NCI-H187 treated with DMSO at 0.1 percent for 48 hours (cell line): ENCODE results near the gene TSEN54.

ENCODE experiments used
- DNase-seq: peaks from one replicate; lab custom pipeline; 2025; lab: John Stamatoyannopoulos, UW

Gene TSEN54

DNA sequence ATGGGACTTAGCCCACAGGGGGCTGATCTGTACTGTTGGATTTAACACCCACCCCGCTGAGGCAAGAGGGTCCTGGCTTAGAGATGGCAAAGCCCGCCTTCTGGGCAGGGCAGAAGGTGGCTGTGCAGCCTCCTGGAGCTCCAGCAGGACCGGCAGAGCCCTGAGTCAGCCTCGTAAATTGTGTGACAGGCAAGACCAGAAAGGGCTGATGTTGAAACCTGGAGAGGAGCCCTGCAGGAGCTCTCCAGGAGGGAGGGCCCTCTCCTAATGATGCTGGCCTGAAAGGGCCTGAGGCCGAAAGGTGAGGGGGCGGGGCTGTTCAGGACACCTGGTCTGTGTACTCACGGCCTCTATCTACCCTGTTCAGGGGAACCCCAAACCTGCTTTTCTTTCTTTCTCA is 48.7 kb downstream of the TSEN54 start:
- no peak for DNase-seq

GRCh38 chr17:75565618-75566017 is 49.3 kb downstream of the TSEN54 start:
- no peak for DNase-seq

DNA sequence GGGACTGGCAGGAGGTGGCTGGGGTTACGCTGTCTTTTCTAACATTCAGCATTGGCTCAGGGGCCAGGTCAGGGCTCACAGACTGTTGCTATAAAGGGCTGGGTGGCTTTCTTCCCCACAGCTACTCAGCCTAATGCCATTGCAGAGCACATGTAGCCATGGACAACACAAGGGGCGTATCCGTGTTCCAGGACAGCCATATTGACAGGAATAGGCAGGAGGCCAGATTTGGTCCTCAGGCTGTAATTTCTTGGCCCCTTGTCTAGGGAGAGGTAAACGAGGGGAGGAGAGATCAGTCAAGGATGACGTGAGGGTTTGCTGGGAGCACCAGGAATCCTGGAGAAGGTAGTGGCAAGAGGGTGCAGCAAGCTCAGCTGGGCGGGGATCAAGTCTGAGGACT is 50.1 kb downstream of the TSEN54 start:
- DNase-seq = no peak

- DNase-seq = no peak
These were observed 50.5 kb downstream of the TSEN54 start for GRCh38 chr17:75566834-75567233.

DNA sequence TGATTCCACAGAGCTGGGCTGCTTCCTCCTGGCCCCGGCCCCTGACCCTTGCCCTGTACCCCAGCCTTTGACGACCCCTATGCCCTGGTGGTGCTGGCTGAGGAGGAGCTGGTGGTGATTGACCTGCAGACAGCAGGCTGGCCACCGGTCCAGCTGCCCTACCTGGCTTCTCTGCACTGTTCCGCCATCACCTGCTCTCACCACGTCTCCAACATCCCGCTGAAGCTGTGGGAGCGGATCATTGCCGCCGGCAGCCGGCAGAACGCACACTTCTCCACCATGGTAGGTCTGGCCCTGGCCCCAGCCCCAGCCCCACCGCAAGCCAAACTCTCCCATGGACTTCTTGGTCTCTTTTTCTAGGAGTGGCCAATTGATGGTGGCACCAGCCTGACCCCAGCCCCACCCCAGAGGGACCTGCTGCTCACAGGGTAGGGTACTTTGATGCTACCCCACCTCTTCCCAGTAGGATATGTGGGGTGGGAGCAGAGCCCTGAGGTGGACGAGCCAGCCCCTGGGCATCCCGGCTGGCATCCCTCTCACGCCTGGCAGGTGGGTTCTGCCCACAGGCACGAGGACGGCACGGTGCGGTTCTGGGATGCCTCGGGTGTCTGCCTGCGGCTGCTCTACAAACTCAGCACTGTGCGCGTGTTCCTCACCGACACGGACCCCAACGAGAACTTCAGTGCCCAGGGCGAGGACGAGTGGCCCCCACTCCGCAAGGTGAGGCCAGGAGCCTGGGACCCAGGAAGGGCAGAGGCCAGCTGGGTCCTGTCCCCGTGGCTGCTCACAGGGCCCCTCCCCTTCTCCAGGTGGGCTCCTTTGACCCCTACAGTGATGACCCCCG is 52.3 kb downstream of the TSEN54 start:
- DNase-seq = no peak

DNA sequence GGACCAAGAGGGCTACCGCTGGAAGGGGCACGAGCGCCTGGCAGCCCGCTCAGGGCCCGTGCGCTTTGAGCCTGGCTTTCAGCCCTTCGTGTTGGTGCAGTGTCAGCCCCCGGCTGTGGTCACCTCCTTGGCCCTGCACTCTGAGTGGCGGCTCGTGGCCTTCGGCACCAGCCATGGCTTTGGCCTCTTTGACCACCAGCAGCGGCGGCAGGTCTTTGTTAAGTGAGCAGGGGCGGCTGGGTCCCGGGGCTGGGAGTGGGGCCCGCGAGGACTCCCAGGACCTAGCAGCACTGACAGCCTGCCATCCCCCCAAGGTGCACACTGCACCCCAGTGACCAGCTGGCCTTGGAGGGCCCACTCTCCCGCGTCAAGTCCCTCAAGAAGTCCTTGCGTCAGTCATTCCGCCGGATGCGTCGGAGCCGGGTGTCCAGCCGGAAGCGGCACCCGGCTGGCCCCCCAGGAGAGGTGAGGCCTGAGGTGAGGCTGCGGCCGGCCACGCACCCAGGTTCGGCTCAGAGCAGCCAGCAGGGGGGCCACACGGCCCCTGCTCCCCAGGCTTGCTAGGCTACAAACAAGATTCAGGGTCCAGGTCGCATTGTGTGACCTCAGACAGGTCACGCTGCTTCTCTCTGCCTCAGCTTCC is 53.8 kb downstream of the TSEN54 start:
- no peak for DNase-seq

DNA sequence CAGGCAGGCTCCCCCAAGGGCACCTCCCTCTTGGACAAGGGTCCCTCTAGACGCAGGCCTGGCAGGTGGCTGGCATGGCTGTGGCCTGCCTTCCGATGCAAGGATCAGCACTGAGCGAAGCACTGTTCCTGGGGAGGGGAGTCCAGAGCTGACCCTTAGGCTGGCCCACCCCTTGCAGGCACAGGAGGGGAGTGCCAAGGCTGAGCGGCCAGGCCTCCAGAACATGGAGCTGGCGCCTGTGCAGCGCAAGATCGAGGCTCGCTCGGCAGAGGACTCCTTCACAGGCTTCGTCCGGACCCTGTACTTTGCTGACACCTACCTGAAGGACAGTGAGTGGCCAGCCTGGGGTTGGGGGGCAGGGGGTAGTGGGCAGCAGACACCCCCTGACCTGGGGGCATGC is 54.4 kb downstream of the TSEN54 start:
- no peak for DNase-seq

DNA sequence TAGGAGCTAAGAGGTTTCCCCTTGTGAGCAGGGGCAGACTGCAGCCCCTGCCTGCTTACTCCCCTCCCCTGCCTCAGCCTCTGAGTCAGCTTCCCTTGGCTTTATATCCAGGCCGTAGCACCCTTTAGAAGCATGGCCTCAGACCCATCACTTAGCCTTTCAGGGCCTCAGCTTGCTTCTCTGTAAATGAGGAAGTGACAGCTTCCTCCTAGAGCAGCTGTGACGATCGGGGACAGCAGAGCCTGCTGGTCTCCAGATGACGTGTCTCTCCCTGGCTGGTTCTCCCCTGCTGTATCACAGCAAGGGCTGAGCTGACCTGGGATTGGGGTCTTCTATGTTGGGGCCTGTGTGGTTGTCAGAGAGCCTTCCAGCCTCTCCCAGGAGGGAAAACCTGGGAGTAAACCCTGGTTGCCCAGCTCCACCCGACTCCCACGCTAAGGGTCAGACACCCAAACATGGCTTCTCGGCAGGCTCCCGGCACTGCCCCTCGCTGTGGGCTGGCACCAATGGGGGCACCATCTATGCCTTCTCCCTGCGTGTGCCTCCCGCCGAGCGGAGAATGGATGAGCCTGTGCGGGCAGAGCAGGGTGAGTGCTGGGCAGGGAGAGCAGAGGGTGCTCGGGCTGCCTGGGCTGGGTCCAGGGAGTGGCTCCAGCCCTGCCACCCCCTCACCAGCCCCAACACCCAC is 55.0 kb downstream of the TSEN54 start:
- DNase-seq = no peak

GRCh38 chr17:75571885-75572215 is 55.5 kb downstream of the TSEN54 start:
- no peak for DNase-seq

DNA sequence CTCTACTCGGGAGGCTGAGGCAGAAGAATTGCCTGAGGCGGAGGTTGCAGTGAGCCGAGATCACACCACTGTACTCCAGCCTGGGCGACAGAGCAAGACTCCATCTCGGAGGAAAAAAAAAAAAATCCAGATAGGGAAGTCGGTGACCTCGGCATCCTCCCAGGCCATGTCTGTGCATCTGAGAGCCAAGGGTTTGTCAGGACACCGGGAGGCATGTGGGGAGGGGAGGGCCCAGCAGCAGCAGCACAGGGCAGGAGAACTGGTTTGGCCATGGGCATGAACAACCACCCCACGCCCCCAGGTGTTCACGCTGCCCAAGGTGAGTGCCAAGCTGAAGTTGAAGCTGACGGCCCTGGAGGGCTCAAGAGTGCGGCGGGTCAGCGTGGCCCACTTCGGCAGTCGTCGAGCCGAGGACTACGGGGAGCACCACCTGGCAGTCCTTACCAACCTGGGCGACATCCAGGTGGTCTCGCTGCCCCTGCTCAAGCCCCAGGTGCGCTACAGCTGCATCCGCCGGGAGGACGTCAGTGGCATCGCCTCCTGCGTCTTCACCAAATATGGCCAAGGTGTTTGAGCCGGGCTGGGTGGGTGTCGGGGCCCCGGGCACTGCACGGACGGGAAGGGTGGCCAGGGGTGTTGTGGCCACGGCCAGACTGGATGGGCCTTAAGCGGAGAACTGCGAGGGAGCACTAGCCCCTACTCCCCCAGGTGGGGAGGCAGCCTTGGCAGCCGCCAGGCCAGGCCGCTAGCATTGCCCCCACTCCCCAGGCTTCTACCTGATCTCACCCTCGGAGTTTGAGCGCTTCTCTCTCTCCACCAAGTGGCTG is 56.6 kb downstream of the TSEN54 start:
- no peak for DNase-seq

DNA sequence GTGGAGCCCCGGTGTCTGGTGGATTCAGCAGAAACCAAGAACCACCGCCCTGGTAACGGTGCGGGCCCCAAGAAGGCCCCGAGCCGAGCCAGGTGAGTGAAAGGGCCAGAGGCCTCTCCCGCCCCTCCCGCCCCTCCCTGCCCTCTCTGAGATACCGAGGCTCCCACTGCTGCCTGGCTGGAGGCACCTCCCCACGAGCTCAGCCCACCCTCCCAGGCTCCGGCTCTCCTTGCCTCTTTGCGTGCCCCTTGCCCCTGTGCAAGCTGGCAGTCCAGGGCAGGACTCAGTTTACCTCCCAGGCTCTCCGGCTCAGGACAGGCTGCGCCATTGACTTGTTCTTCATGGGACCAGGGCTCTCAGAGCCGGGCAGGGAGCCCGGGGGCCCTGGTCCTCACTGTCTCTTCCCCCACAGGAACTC is 57.2 kb downstream of the TSEN54 start:
- DNase-seq = no peak

- DNase-seq = no peak
These were observed 57.7 kb downstream of the TSEN54 start for GRCh38 chr17:75573994-75574393.
